Stimulated activated CD8-positive, alpha-beta memory T cell treated with anti-CD3 and anti-CD28 coated beads, Interleukin-4, amount 100 ng/mL, for 48 hours (primary cell): ENCODE data around the gene RAD9A.

Experiments
- DNase-seq: peaks from one replicate; pipeline ENCODE4 v3.0.0-alpha.2; 2020

The RAD9A gene

GRCh38 chr11:67357831-67358670 lies 33.7 kb upstream of the RAD9A start:
- DNase-seq, result no peak

DNA sequence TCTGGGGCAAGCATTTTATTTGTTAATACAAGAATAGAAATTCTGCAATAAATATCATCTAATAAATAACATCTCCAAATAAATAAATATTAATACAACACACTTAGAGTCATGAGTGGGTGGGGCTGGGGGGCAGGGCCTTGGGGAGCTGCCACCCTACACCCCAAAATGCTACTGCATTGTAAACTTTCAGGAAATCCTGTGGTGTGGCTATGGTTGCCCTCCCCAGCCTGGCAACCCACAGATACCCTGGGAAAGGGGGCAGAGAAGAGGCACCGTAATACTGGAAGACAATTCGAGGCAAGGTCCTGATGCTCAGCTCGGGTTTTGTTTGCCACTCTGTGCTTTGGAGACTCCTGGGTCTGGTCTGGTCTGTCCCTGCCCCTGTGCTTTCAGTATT lies 27.6 kb upstream of the RAD9A start:
- DNase-seq, result no peak

GRCh38 chr11:67364783-67365722 lies 26.7 kb upstream of the RAD9A start:
- DNase-seq, result no peak

DNA sequence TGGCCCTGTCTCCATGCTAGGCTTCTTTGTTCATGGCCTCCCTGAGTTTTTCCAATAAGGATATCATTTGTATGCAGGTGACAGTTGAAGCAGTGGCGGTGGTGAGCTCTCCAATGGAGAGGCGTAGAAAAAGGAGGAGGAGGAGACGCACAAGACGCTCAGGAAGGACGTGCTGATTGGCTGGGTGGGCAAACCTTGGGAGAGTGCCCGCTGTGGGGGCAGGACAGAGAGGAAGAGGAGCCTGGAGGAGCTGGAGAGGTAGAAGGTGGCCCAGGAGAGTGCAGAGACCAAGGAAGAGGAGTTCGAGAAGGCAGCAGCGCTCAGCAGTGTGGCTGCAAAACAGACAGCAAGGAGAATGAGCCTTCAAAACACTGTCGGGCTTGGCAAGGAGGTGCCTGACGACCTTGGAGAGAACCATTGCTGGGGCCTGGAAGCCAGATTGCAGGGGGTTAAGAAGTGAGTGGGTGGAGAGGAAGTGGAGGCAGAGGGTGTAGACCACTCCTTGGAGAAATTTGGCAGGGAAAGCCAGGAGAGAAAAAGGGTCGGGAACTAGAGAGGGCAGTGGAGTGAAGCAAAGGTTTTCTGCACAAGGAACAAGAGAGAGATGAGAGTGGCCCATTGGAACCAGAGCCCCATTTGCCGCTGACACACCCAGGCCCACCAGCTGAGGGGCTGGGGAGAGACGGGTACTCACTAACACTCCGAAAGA lies 25.9 kb upstream of the RAD9A start:
- no peak for DNase-seq

DNA sequence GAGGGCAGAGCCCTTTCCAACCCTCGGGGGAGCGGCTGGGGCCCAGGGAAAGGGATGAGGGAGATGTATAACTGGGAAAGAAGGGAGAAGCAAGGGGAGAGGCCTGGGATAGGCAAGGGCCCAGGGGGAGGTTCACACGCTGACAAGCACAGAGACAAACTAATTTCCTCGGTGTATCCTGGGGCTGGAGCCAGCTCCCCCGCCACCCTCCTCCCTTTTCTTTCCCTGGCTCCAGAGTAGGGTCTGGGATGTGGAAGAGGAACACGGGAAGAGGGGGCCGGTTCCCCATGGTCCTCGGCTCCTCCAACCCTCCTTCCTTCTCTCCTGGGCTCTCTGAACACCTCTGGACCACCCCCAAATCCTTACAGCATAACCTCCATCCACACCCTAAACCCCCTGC lies 25.2 kb upstream of the RAD9A start:
- no peak for DNase-seq

- DNase-seq, result no peak
Observed at GRCh38 chr11:67366961-67367760, 24.6 kb upstream of the RAD9A start.

GRCh38 chr11:67367761-67368227 lies 24.0 kb upstream of the RAD9A start:
- no peak for DNase-seq

DNA sequence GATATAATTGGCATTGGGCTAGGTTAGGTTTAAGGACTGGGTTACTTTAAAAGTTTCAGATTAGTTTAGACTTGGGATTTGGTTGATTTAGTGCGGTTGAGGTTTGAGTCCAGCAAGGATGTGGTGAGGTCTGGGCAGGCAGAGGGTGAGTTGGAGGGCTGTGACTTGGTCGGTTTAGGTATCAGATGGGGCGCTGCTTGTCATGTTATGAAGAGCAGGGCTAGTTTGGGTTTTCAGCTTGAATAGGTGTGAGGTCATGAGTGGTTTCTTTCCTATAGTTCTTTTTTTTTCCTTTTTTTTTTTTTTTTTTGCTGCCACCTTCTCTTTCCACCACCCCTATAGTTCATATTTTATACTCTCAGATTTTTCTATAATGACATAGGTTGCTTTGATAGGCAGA lies 23.2 kb upstream of the RAD9A start:
- DNase-seq, result peak; percentile 61

- DNase-seq, result no peak
Observed at GRCh38 chr11:67369275-67369674, 22.5 kb upstream of the RAD9A start.

GRCh38 chr11:67369801-67370284 lies 21.9 kb upstream of the RAD9A start:
- DNase-seq, result no peak

GRCh38 chr11:67370351-67371076 lies 21.3 kb upstream of the RAD9A start:
- DNase-seq, result no peak

DNA sequence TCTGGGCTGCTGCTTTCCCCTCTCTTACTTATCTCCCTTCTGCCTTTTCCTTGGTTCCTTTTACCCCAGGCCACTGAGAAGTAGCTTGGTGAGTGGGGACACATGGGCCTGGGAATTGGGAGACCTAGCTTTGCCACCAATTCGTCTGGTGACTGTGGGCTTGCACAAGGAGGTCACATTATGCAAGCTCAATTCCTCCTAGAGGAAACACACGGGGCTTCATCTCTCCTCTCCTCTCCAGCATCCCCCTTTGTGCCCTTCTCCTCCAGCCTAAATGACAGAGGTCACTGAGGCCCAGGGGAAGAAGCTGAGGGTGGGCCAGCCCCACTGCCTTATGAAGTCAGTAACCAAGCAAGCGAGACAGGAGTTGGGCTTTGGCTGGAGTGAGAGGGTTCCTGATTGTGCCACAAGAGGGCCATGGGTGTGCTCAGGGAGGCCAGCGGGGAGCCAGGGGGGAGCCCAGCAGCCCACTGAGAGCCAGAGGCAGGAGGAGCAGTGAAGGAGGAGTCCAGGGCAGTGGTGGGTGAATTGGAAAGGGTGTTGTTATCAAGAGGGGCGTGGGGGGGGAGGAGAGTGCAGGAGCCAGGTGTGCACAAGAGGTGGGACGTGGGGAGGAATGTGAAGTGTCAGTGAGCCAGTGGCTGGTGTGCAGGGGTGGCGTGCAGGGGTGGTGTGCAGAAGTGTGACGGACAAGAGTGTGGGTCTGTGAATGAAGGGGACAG lies 20.4 kb upstream of the RAD9A start:
- DNase-seq, result no peak

- DNase-seq, result no peak
Observed at GRCh38 chr11:67371911-67372320, 19.9 kb upstream of the RAD9A start.

GRCh38 chr11:67372321-67372992 lies 19.3 kb upstream of the RAD9A start:
- DNase-seq, result no peak

- no peak for DNase-seq
Observed at GRCh38 chr11:67372993-67373647, 18.7 kb upstream of the RAD9A start, which contains the start of gene CLCF1. CLCF1 (minus strand) TSS chr11:67373598; CDS start chr11:67373539, 59 bp downstream.

GRCh38 chr11:67373648-67374570 lies 17.9 kb upstream of the RAD9A start:
- DNase-seq, result peak; percentile 65

DNA sequence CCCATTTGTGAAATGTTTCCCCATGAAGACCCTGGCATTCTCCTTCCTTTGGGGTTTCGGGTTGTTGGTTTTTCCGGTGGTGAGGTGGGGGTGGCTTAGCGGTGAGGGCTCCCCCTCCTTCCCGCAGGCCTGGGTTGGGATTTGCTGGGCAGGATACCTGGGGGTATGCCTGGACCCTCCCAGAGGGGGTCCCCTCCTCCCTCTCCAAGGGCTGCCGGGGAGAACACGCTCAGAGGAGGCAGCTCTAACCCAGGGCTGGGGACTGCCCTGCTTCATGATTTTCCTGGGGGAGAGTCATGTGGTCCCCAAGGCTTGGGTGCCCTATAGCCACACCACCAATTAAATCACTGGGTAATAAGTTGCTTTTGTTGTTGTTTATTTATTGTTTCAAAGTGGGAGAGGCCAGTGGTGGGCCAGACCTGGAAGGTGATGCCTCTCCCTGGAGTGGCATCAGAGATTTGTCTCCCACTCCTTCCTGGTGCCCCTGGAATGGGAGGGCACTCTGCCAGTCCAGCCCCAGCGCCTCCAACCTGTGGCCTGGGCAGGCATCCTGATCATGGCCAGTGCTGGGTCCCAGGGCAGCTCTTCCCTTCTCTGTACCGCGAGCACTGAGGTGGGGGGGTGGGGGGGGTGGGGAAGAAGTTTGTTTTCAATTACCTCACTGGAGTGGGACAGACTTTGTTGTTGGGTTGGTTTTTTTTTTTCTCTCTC lies 17.1 kb upstream of the RAD9A start:
- DNase-seq, result no peak
